WTC11 (cell line): ENCODE results near the gene C5orf15.

Source experiments
- ATF1 ChIP-seq: sonication (generic); formaldehyde crosslinking; IDR thresholded peaks from 2 replicates; pipeline ENCODE4 v1.8.1; 2023; ENCODE audit warnings: mild to moderate bottlenecking, moderate library complexity, missing genetic modification reagents
- CTCF ChIP-seq: fragments of 200-600 bp; IDR thresholded peaks from 2 replicates; pipeline ENCODE4 v1.8.0; 2022; ENCODE audit warnings: antibody characterized with exemption
- EMX1 ChIP-seq: fragments of 250-450 bp; sonication (Bioruptor Pico); IDR thresholded peaks from 2 replicates; pipeline ENCODE4 v1.8.0; 2021; ENCODE audit warnings: mild to moderate bottlenecking
- ESRRA ChIP-seq: sonication (generic); formaldehyde crosslinking; IDR thresholded peaks from 2 replicates; pipeline ENCODE4 v1.8.1; 2022; ENCODE audit warnings: mild to moderate bottlenecking, missing genetic modification reagents, borderline replicate concordance
- ETV6 ChIP-seq: sonication (generic); formaldehyde crosslinking; IDR thresholded peaks from 2 replicates; pipeline ENCODE4 v1.8.1; 2022; ENCODE audit warnings: mild to moderate bottlenecking, missing genetic modification reagents
- FOXK1 ChIP-seq: sonication (generic); formaldehyde crosslinking; IDR thresholded peaks from 2 replicates; pipeline ENCODE4 v1.8.0; 2022; ENCODE audit warnings: mild to moderate bottlenecking, moderate library complexity, missing genetic modification reagents
- FOXP1 ChIP-seq: sonication (generic); formaldehyde crosslinking; IDR thresholded peaks from 2 replicates; pipeline ENCODE4 v1.8.0; 2022; ENCODE audit warnings: missing genetic modification reagents, mild to moderate bottlenecking, moderate library complexity, borderline replicate concordance
- MXD4 ChIP-seq: fragments of 250-450 bp; sonication (Bioruptor Pico); IDR thresholded peaks from 2 replicates; pipeline ENCODE4 v1.8.0; 2021; ENCODE audit warnings: mild to moderate bottlenecking, moderate library complexity, borderline replicate concordance
- PRDM15 ChIP-seq: sonication (generic); formaldehyde crosslinking; IDR thresholded peaks from 2 replicates; pipeline ENCODE4 v1.8.0; 2022; ENCODE audit warnings: missing genetic modification reagents
- ZNF232 ChIP-seq: sonication (generic); formaldehyde crosslinking; IDR thresholded peaks from 2 replicates; pipeline ENCODE4 v1.8.0; 2022; ENCODE audit warnings: mild to moderate bottlenecking, missing genetic modification reagents

GRCh38 chr5:134000696-134001453, 32.5 kb upstream of the C5orf15 start:
- TF ChIP-seq MXD4 (CRISPR knock-in tag) (no peak), CTCF (no peak), PRDM15 (CRISPR knock-in tag) (no peak), ZNF232 (CRISPR knock-in tag) (no peak), ETV6 (CRISPR knock-in tag) (no peak), EMX1 (CRISPR knock-in tag) (no peak), ATF1 (CRISPR knock-in tag) (no peak), FOXK1 (no peak), FOXP1 (CRISPR knock-in tag) (no peak), ESRRA (CRISPR knock-in tag) (no peak)
